HG02610 (cell line): Measurements from ENCODE around the gene PBLD.
"Not testable (repeated sequence)": the region's sequence is repeated elsewhere in the genome, so short reads cannot be mapped to it uniquely, and the experiment has no call there.

ENCODE experiments used
- ATAC-seq: cut with Tn5 transposase; IDR thresholded peaks from one replicate; pipeline ENCODE4 v1.9.1; 2021; ENCODE audit warnings: mild to moderate bottlenecking, moderate library complexity; ENCODE audit not compliant: unreplicated experiment

The PBLD gene

GRCh38 chr10:68284062-68285001 lies 48.4 kb downstream of the PBLD start:
- no peak for ATAC-seq

GRCh38 chr10:68280758-68281157 lies 52.0 kb downstream of the PBLD start:
- ATAC-seq: no peak

GRCh38 chr10:68278906-68279753 lies 53.6 kb downstream of the PBLD start:
- ATAC-seq: not testable (repeated sequence)

- ATAC-seq: not testable (repeated sequence)
Observed at GRCh38 chr10:68277814-68278213, 54.9 kb downstream of the PBLD start.

GRCh38 chr10:68276224-68276623 lies 56.5 kb downstream of the PBLD start:
- no peak for ATAC-seq

- ATAC-seq: no peak
Observed at GRCh38 chr10:68275600-68276126, 57.1 kb downstream of the PBLD start.

DNA sequence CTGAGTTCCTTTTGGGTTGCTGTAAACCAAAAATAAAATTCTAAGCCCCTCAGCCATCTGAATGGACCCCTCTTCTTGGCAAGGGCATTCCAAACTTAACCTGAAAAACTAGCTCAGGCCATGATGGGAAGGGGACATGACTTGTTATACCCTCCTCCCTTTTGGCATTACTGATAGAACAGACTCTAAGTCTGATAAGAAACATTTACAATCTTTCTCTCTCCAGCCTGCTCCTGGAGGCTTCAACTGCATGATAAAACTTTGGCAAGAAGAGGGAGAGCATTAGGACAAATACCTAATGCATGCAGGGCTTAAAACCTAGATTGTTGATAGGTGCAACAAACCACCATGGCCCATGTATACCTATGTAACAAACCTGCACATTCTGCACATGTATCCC lies 59.9 kb downstream of the PBLD start:
- ATAC-seq: no peak

DNA sequence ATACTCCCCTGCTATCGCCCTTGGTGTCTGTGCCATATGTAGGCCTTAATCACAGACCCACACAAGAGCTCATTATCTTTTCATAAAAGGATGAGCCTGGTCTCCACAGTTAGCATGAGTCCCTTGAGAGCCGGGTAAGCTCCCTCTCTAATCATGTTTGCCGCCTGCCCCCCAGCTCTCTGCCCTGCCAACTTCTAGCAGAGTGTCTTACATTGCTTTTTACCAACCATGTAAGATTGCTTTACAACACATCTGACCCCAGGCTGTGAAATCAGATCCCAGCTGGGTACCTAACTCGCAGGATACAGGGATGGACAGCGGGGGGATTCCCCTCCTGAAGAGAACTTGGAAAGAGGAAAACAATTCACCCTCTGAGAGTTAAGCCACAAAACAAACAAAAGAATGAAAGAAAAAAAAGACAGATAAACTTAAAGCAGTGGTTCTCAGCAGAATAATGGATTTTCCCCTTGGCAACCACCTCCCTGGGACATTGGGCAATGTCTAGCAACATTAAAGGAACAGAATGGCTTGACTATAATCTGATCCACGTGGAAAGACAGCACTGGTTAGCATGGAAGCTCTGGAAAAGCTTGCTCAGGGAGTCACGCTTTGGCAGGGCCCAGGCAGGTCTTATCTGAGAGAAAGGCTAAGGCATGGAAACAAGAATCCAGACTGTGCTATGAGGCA lies 61.4 kb downstream of the PBLD start:
- ATAC-seq: no peak

DNA sequence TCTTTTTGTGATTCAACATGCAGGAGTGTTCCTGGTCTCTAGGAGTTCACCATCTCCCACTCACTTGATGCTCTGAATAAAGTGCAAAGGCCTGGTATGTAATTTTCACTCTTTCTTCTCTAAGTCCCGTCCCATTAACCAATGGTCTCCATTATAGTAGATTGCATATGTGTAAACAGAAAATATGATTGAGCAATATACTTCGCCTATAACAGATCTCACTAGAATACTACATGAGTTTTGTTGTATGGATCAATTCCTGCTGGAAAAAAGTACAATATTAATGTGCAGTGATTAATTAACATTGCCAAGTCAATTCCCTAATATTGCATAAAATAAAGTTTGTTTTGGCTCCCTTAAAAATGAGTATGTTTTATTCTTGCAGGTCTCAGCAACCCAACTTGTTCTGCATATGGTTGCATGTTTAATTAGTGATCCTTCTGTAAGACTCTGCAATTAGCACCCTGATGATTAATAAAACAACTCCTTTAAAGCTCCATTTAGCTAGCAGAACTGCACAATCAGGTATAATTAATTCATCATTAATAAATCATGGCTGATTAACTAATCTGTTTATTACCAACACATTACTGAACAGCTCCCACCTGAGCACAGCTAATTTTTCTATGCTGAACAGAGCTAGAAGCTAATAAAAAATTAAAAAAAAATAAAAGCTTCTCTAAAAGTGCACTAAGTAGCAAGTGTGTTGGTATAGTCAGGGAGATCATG lies 63.0 kb downstream of the PBLD start:
- ATAC-seq: no peak

- no peak for ATAC-seq
Observed at GRCh38 chr10:68261132-68261856, 71.4 kb downstream of the PBLD start.

GRCh38 chr10:68253346-68253745 lies 79.4 kb downstream of the PBLD start:
- ATAC-seq: no peak

DNA sequence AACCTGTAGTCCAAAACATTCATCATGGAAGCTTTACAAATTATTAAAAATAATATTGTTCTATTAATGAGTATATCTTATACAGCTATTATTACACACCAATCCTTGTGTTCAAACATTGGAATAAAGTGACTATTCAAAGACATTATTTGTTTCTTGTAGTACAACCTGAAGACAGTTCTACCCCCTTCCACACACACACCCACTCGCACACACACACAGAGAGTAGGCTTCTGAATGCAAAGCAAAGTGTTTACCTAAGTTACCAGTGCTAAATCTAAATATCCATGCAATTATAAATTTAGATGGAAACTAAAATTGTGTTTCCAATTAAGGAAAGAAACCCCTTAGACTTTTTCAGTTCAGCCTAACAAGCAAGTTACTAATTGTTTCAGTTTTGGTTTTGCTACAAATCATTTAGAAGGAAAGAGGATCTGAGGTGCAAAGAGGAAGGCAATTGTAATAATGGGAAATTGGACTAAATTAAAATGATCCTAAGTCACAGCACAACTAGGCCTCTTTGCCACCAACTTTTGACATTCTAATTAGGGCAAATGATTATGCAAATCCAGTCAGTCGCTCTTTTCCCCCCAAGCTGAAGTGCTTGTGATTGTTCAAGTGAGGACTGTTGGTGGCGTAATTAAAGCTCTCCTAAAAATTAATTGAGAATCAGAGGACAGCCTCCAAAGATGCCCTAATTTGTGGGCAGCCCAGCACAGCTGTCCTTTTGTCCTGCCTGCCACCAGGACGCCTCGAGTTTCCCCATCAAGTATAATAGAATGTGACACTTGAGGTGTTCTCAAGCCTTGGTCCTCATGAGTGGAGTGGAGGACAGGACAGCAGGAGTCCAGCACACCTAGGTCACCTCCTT lies 80.9 kb downstream of the PBLD start:
- ATAC-seq: no peak

- no peak for ATAC-seq
Observed at GRCh38 chr10:68251151-68251550, 81.6 kb downstream of the PBLD start.

GRCh38 chr10:68249297-68249696 lies 83.4 kb downstream of the PBLD start:
- ATAC-seq: no peak

- no peak for ATAC-seq
Observed at GRCh38 chr10:68247931-68248330, 84.8 kb downstream of the PBLD start.

- not testable (repeated sequence) for ATAC-seq
Observed at GRCh38 chr10:68246397-68246796, 86.3 kb downstream of the PBLD start.

- ATAC-seq: no peak
Observed at GRCh38 chr10:68242051-68242450, 90.7 kb downstream of the PBLD start.

GRCh38 chr10:68239596-68240150 lies 93.1 kb downstream of the PBLD start:
- no peak for ATAC-seq
